Measurements from ENCODE around the gene FSTL4. TPM values are rescaled to one million over a fixed set of nuclear protein-coding genes. Genes with fewer than 3 reads are reported as not detected.

FSTL4 gene
- total RNA-seq, 1 experiment from 2014 or later, result 14.3 TPM

GRCh38 chr5:133277744-133278143, 334.6 kb downstream of the FSTL4 start:
- no peak for DNase-seq (ENCODE audit: extremely low read depth, low read depth)

GRCh38 chr5:133276171-133276570, 336.2 kb downstream of the FSTL4 start:
- no peak for DNase-seq (ENCODE audit: extremely low read depth, low read depth)

GRCh38 chr5:133275631-133276030, 336.7 kb downstream of the FSTL4 start:
- DNase-seq (ENCODE audit: extremely low read depth, low read depth), result no peak

GRCh38 chr5:133274597-133274935, 337.8 kb downstream of the FSTL4 start:
- no peak for DNase-seq (ENCODE audit: extremely low read depth, low read depth)

GRCh38 chr5:133273661-133274596, 338.4 kb downstream of the FSTL4 start:
- no peak for DNase-seq (ENCODE audit: extremely low read depth, low read depth)

GRCh38 chr5:133272345-133272744, 340.0 kb downstream of the FSTL4 start:
- DNase-seq (ENCODE audit: extremely low read depth, low read depth), result no peak

GRCh38 chr5:133271606-133272005, 340.7 kb downstream of the FSTL4 start:
- DNase-seq (ENCODE audit: extremely low read depth, low read depth), result no peak

GRCh38 chr5:133269691-133270090, 342.6 kb downstream of the FSTL4 start:
- DNase-seq (ENCODE audit: extremely low read depth, low read depth), result no peak

GRCh38 chr5:133267601-133268000, 344.7 kb downstream of the FSTL4 start:
- no peak for DNase-seq (ENCODE audit: extremely low read depth, low read depth)

GRCh38 chr5:133266966-133267365, 345.4 kb downstream of the FSTL4 start:
- no peak for DNase-seq (ENCODE audit: extremely low read depth, low read depth)

GRCh38 chr5:133266527-133266878, 345.8 kb downstream of the FSTL4 start:
- DNase-seq (ENCODE audit: extremely low read depth, low read depth), result no peak

GRCh38 chr5:133265720-133266526, 346.4 kb downstream of the FSTL4 start:
- no peak for DNase-seq (ENCODE audit: extremely low read depth, low read depth)

- DNase-seq (ENCODE audit: extremely low read depth, low read depth), result no peak
These were observed 347.1 kb downstream of the FSTL4 start for GRCh38 chr5:133265257-133265656.

GRCh38 chr5:133262690-133263089, 349.7 kb downstream of the FSTL4 start:
- DNase-seq (ENCODE audit: extremely low read depth, low read depth), result no peak

- no peak for DNase-seq (ENCODE audit: extremely low read depth, low read depth)
These were observed 350.3 kb downstream of the FSTL4 start for GRCh38 chr5:133261993-133262392.

- DNase-seq (ENCODE audit: extremely low read depth, low read depth), result no peak
These were observed 351.6 kb downstream of the FSTL4 start for GRCh38 chr5:133260715-133261114.

- no peak for DNase-seq (ENCODE audit: extremely low read depth, low read depth)
These were observed 352.9 kb downstream of the FSTL4 start for GRCh38 chr5:133259199-133259997.

- DNase-seq (ENCODE audit: extremely low read depth, low read depth), result no peak
These were observed 354.4 kb downstream of the FSTL4 start for GRCh38 chr5:133257977-133258376.

GRCh38 chr5:133256276-133256675, 356.1 kb downstream of the FSTL4 start:
- no peak for DNase-seq (ENCODE audit: extremely low read depth, low read depth)

- DNase-seq (ENCODE audit: extremely low read depth, low read depth), result no peak
These were observed 357.5 kb downstream of the FSTL4 start for GRCh38 chr5:133254803-133255202.

- DNase-seq (ENCODE audit: extremely low read depth, low read depth), result no peak
These were observed 358.7 kb downstream of the FSTL4 start for GRCh38 chr5:133253671-133254070.
